ENCODE measurements around the gene RGS12.

DNA sequence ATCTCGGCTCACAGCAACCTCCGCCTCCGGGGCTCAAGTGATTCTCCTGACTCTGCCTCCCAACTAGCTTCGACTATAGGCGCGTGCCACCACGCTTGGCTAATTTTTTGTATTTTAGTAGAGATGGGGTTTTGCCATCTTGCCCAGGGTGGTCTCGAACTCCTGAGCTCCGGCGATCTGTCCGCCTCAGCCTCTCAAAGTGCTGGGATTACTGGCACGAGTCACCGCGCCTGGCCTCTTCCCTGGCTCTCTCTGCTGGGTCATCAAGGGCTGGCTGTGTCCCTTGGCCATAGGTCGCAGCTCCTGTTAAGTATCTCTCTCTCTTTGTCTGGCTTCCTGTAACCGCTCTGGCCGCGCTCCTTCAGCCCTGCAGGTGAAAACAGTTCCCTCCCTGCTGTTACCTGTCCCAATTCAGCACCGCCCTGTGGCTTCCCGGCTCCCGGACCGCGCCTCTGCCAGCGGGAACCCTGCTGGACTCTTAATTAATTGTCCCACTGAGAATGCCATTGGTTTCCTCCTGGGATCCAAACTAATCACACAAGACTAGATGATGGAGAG lies 1.3 kb upstream of the RGS12 start:
- TF ChIP-seq, protein P1, sequence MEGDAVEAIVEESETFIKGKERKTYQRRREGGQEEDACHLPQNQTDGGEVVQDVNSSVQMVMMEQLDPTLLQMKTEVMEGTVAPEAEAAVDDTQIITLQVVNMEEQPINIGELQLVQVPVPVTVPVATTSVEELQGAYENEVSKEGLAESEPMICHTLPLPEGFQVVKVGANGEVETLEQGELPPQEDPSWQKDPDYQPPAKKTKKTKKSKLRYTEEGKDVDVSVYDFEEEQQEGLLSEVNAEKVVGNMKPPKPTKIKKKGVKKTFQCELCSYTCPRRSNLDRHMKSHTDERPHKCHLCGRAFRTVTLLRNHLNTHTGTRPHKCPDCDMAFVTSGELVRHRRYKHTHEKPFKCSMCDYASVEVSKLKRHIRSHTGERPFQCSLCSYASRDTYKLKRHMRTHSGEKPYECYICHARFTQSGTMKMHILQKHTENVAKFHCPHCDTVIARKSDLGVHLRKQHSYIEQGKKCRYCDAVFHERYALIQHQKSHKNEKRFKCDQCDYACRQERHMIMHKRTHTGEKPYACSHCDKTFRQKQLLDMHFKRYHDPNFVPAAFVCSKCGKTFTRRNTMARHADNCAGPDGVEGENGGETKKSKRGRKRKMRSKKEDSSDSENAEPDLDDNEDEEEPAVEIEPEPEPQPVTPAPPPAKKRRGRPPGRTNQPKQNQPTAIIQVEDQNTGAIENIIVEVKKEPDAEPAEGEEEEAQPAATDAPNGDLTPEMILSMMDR (conservative IDR thresholded peaks at IDR 0.05; ENCODE audit: low read depth, low read length) = no peak
- no peak for TF ChIP-seq EZH2 (IDR thresholded peaks at IDR 0.05; ENCODE audit: borderline replicate concordance, low read depth, low read length, poor library complexity, severe bottlenecking)

Data from A673 (cell line).